Lung (tissue), 12 donors: ENCODE results near the gene HMCES. TPM values are rescaled to one million over a fixed set of nuclear protein-coding genes. Genes with fewer than 3 reads are reported as not detected.
"Not testable (repeated sequence)": the region's sequence is repeated elsewhere in the genome, so short reads cannot be mapped to it uniquely, and the experiment has no call there.

Experiments used
- ATAC-seq: fragments of 200-7000 bp; cut with Tn5 transposase; one replicate; pipeline ENCODE4 v1.9.1; 2020; ENCODE audit warnings: moderate number of reproducible peaks; ENCODE audit not compliant: insufficient read depth, low FRiP score
- DNase-seq, 3 donors: peaks; one replicate each; pipeline ENCODE4 v3.0.0-alpha.2; 2013 to 2017
- H3K27ac ChIP-seq, 2 donors: one replicate each; pipeline ENCODE4 v1.5.1; 2013; ENCODE audit warnings: mild to moderate bottlenecking in 2 of 2, moderate library complexity in 2 of 2, control low read depth in 1 of 2, inconsistent platforms in 1 of 2, low read depth in 1 of 2, low read length in 1 of 2
- H3K27me3 ChIP-seq, 3 donors: one replicate each; pipeline ENCODE4 v1.5.1; 2013; ENCODE audit warnings: low read length in 2 of 3; ENCODE audit not compliant: control insufficient read depth in 3 of 3, insufficient read depth in 3 of 3
- H3K36me3 ChIP-seq, 4 donors: one replicate each; pipeline ENCODE4 v1.5.1; 2013; ENCODE audit warnings: low read length in 4 of 4, mild to moderate bottlenecking in 1 of 4, moderate library complexity in 1 of 4; ENCODE audit not compliant: control insufficient read depth in 4 of 4, insufficient read depth in 4 of 4
- H3K4me1 ChIP-seq, 5 donors: one replicate each; pipeline ENCODE4 v1.5.1; 2013; ENCODE audit warnings: low read length in 5 of 5, mild to moderate bottlenecking in 2 of 5, moderate library complexity in 1 of 5; ENCODE audit not compliant: control insufficient read depth in 5 of 5, insufficient read depth in 5 of 5
- H3K4me3 ChIP-seq: one replicate; pipeline ENCODE4 v1.5.1; 2013; ENCODE audit warnings: mild to moderate bottlenecking, control low read depth, moderate library complexity
- H3K9ac ChIP-seq, 2 donors: one replicate each; pipeline ENCODE4 v1.5.1; 2013; ENCODE audit warnings: low read length in 2 of 2, control low read depth in 1 of 2; ENCODE audit not compliant: insufficient read depth in 1 of 2
- H3K9me3 ChIP-seq, 4 donors: one replicate each; pipeline ENCODE4 v1.5.1; 2013; ENCODE audit warnings: low read length in 3 of 4, mild to moderate bottlenecking in 1 of 4, moderate library complexity in 1 of 4; ENCODE audit not compliant: control insufficient read depth in 4 of 4, insufficient read depth in 3 of 4
- CTCF ChIP-seq: IDR thresholded peaks from 2 replicates; pipeline ENCODE4 v1.5.1; 2012; ENCODE audit warnings: mild to moderate bottlenecking; ENCODE audit errors: control extremely low read depth, extremely low read depth
- WGBS, 2 donors: extraction: QIAGEN DNeasy Blood & Tissue Kit; methylation state at CpG; one replicate each; pipeline ENCODE4 v1.1.7; 2013; 5-methylcytosine and 5-hydroxymethylcytosine counted together
- polyA plus RNA-seq, 2 donors: library from polyadenylated mRNA; stranded (reverse); fragments of 200-250 nt; gene quantifications; one replicate each; pipeline ENCODE4 v1.2.1, GENCODE V29; 2013
- total RNA-seq, 2 donors: library from RNA; depleted of rRNA in 1 of 2; stranded (reverse); fragments of >200 nt in 1 of 2; gene quantifications; one replicate each; pipeline ENCODE4 v1.2.1, GENCODE V29; 2014 to 2021
- donor health status: control.
- donor health status: control.
- donor health status: Bipolar disorder and iron deficiency.
- donor health status: healthy.
- donor health status: DM: yes; HTN: yes; CAD: no.

The HMCES gene
- total and polyA plus RNA-seq, 4 donors = 23.2 to 36.6 (median 34.6) TPM

- Histone ChIP-seq H3K27me3 (no peaks in the 10 kb centered on the region), H3K4me3 (no peak overlapping the region), H3K4me1 (no peaks in the 10 kb centered on the region), H3K9ac (no peak overlapping the region), H3K9me3 (no peaks in the 10 kb centered on the region), H3K36me3 (peaks cover 49 to 69% (median 59%) of the 10 kb centered on the region in 4 donors), H3K27ac (no peak overlapping the region)
- TF ChIP-seq CTCF = no peak
- WGBS, 2 donors = 86 to 93% methylated on average over 6 of the region's 6 CpGs
- DNase-seq (no peak), ATAC-seq (no peak)
Measured at GRCh38 chr3:129263161-129263910, 15.3 kb upstream of the HMCES start.

GRCh38 chr3:129264994-129265393 lies 13.7 kb upstream of the HMCES start:
- not testable (repeated sequence) for H3K4me1 ChIP-seq, H3K4me3 ChIP-seq, H3K27me3 ChIP-seq, DNase-seq, ATAC-seq, H3K9me3 ChIP-seq, H3K27ac ChIP-seq, H3K9ac ChIP-seq
- WGBS, 2 donors = 87 to 94% methylated on average over 6 of the region's 6 CpGs
- peaks cover 61 to 72% (median 65%) of the 10 kb centered on the region in 4 donors for H3K36me3 ChIP-seq

GRCh38 chr3:129266651-129267050 lies 12.0 kb upstream of the HMCES start:
- Histone ChIP-seq H3K27ac (no peak overlapping the region), H3K27me3 (no peaks in the 10 kb centered on the region), H3K36me3 (peaks cover 52 to 65% (median 58%) of the 10 kb centered on the region in 4 donors), H3K9me3 (no peaks in the 10 kb centered on the region), H3K4me3 (no peak overlapping the region), H3K9ac (no peak overlapping the region), H3K4me1 (no peaks in the 10 kb centered on the region)
- TF ChIP-seq CTCF = no peak
- no peak for DNase-seq
- 94 to 97% methylated on average over 4 of the region's 4 CpGs for WGBS, 2 donors
- no peak for ATAC-seq

GRCh38 chr3:129268396-129268795 lies 10.3 kb upstream of the HMCES start:
- 98% methylated on average over 4 of the region's 4 CpGs for WGBS, 2 donors
- H3K9me3 ChIP-seq = no peaks in the 10 kb centered on the region
- no peak overlapping the region for H3K27ac ChIP-seq
- H3K27me3 ChIP-seq = no peaks in the 10 kb centered on the region
- peaks cover 57 to 67% (median 66%) of the 10 kb centered on the region in 4 donors for H3K36me3 ChIP-seq
- H3K9ac ChIP-seq = no peak overlapping the region
- no peak for ATAC-seq
- no peaks in the 10 kb centered on the region for H3K4me1 ChIP-seq
- no peak for TF ChIP-seq CTCF
- DNase-seq = no peak
- H3K4me3 ChIP-seq = no peak overlapping the region
